ENCODE results near the gene MT1B.
"Not testable (repeated sequence)": the region's sequence is repeated elsewhere in the genome, so short reads cannot be mapped to it uniquely, and the experiment has no call there.

MT1B gene

GRCh38 chr16:56637814-56638750 lies 13.6 kb upstream of the MT1B start, which contains the start of gene MT1A:
TSS of gene MT1A (plus strand) at chr16:56638666. CDS start at chr16:56638739, 73 bp downstream.
- no peak for DNase-seq (ENCODE audit: low read depth in 2 of 2)

DNA sequence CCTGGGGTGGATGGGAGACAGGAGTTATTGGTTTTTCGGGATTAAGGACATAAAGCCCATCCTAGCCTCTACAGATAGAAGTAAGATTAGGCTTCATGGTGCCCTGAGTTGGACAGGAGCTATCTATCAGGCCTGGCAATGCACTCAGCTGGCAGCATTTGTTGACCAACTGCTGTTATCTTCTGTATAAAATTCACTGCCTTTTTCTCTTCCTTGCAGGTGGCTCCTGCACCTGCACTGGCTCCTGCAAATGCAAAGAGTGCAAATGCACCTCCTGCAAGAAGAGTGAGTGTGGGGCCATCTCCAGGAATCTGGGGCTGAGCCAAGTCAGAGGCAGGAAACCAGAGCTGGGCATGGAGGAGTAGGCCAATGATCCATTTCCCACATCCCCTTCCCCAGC lies 12.6 kb upstream of the MT1B start:
- DNase-seq (ENCODE audit: low read depth in 2 of 2): no peak

- DNase-seq (ENCODE audit: low read depth in 2 of 2): no peak
Observed at GRCh38 chr16:56640076-56640475, 11.6 kb upstream of the MT1B start.

DNA sequence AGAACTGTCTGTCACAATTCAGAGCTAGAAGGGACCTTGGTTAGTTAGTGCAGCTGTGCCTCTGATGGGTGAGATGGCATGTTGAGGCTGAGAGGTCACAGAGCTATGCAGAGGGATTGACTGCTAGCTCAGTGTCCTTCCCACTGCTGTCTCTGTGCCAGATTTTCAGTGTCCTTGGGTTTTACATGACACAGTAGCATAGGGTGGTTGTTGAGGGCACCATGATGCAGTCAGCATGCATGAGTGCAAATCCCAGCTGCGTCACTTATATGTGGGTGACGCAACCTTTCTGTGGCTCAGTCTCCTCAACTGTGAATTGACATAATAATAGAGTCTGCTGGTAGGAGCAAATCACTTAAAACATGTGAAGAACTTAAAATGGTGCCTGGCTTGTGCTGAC lies 10.5 kb upstream of the MT1B start:
- DNase-seq (ENCODE audit: low read depth in 2 of 2): no peak

DNA sequence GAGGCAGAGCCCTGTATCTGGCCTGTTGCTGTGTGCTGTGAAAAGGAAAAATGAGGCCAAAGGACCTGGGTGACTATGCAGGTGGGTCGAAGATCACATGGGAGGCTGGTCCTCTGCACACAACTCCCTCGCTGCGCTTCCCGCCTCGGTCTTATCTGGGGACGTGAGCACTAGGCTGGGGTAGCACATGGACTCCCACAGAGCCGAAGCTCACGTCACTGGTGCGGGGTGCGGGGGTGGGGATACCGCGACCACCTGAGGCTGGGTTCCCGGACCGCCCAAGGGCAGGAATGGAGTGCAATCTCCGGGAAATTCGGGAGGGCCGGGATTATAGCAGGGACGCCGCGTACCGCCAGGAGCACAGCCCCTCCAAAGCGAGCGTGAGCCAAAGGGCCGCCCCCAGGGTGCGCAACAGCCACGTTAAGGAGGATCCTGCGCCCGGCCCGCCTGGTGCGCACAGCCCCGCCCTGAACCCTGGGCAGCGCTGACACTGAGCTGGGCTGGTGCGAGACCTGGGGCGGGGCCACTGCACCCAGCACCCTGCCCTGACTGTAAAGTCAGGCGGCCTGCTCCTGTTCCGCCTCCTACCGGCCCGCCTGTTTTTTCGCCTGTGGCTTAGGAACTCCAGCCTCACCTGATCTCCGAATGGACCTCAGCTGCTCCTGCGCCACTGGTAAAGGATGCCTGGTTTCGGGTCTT lies 8.5 kb upstream of the MT1B start:
- peak; percentile 68 to 79 for DNase-seq (ENCODE audit: low read depth in 2 of 2)

- no peak for DNase-seq (ENCODE audit: low read depth in 2 of 2)
Observed at GRCh38 chr16:56643833-56644232, 7.9 kb upstream of the MT1B start.

DNA sequence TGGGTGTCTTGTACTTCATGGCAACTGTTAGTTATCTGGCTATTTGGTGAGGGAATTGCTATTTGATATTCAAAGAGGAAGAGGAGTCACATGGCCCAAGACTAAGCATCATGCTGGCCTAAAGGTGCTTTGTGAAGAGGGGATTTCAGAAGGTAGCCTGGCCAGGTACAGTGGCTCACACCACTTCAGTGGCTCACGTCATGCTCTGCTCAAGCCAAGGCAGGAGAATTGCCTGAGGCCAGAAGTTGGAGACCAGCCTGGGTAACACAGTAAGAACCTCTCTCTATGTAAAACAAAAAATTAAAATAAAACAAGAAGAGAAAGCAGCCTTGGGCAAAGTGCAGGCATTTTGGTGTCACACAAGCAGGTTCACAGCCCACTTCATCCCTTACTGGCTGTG lies 6.4 kb upstream of the MT1B start:
- DNase-seq (ENCODE audit: low read depth in 2 of 2): no peak

DNA sequence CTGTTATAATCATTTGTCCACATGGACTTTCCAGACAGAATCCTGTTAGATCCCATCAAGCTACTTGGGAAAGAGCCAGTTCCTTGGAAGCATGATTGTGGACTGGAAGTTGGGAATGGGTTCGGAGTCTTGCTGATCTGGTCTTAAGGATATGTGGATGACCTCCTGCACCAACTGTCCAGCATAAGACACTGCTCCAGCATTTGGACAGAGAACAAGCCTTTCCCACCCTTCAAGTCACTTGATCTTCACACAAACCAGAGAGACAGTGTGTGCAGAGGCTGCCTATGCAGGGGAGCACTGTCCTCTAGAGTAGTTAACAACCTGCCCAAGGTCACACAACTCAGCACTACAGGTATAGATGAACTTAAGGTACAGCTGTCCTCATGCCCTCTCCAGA lies 5.8 kb upstream of the MT1B start:
- DNase-seq (ENCODE audit: low read depth in 2 of 2): no peak

- no peak for DNase-seq (ENCODE audit: low read depth in 2 of 2)
Observed at GRCh38 chr16:56647641-56648431, 3.9 kb upstream of the MT1B start.

DNA sequence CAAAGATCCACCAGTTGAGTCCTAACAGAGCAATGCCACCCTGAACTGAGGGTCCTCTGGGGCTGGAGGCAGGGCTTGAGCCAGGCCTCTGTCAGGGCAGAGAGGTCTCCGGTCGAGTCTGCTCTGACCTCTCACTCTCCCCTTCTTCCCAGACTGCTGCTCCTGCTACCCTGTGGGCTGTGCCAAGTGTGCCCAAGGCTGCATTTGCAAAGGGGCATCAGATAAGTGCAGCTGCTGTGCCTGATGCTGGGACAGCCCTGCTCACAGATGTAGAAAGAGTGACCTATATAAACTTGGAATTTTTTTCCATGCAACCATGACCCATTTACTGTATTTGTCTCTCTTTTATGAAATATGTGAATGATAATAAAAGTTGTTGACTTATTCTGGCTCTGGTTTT lies 2.4 kb upstream of the MT1B start:
- DNase-seq (ENCODE audit: low read depth in 2 of 2): no peak

DNA sequence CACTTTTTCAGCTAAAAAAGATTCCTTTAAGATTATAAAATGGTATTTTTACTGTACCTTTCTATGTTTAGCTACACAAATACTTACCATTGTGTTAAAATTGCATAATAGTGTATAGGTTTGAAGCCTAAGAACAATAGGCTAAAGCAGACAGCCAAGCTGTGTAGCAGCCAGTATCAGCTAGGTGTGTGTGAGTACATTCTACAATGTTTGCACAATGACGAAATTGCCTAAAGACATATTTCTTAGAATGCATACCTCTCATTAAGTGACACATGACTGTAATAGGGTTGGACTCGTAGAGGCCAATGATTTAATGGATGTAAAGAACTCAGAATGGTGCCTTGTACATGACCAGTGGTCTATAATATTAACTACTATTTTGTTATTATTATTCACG lies 1.9 kb upstream of the MT1B start:
- DNase-seq (ENCODE audit: low read depth in 2 of 2): no peak

DNA sequence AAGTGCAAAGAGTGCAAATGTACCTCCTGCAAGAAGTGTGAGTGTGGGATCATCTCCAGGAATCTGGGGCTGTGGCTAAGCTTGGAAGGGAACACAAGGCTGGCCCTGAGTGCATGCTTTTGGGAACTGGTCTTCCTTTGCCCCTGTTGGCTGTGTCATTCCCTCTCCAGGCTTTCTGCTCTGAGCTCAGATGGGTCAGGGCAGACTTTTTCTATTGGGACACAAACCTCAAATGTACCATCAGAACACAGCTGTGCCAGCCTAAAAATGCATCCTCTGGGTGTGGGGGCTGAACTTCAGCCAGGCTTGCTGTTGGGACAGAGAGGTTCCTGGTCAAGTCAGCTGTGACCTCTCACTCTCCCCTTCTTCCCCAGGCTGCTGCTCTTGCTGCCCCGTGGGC lies 914 bp downstream of the MT1B start:
- no peak for DNase-seq (ENCODE audit: low read depth in 2 of 2)

GRCh38 chr16:56653218-56653617 lies 1.5 kb downstream of the MT1B start:
- DNase-seq (ENCODE audit: low read depth in 2 of 2): no peak

DNA sequence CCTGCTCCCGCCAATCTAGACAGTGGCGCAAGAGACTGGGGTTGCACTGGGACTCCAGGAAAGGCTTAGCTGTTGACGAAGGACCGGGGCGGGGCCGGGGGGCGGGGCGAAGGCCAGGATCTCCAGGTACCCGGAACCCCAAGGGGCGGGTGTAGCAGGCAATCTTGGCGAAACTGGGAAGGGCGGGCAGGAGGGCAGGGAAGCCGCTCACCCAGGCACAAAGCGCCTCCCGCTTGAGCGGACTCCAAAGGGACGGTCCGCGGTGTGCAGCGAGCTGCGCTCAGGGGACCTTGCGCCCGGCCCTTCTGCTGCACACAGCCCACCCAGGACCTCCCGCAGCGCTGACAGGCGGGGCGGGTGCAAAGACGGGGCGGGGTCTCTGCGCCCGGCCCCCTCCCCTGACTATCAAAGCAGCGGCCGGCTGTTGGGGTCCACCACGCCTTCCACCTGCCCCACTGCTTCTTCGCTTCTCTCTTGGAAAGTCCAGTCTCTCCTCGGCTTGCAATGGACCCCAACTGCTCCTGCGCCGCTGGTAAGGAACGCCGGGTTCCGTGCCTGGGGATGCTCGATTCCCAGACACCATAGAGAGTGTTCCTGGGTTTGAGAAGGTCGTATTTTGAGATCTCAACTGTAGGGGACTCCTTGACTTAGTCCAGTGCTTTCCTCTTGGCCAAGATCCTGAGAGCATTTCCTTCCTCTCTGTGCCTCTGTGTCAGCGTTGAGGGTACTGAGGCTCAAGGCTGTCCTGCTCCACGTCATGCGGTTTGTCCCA lies 6.1 kb downstream of the MT1B start, which contains the start of gene MT1F:
Gene MT1F (plus strand): TSS at position 405 of the 772 bp plus-strand sequence. CDS start 100 bp downstream, at position 505.
- peak; percentile 58 to 66 for DNase-seq (ENCODE audit: low read depth in 2 of 2)

- DNase-seq (ENCODE audit: low read depth in 2 of 2): no peak
Observed at GRCh38 chr16:56658327-56658875, 6.7 kb downstream of the MT1B start.

GRCh38 chr16:56662357-56663354 lies 11.0 kb downstream of the MT1B start:
- DNase-seq (ENCODE audit: low read depth in 2 of 2): no peak

DNA sequence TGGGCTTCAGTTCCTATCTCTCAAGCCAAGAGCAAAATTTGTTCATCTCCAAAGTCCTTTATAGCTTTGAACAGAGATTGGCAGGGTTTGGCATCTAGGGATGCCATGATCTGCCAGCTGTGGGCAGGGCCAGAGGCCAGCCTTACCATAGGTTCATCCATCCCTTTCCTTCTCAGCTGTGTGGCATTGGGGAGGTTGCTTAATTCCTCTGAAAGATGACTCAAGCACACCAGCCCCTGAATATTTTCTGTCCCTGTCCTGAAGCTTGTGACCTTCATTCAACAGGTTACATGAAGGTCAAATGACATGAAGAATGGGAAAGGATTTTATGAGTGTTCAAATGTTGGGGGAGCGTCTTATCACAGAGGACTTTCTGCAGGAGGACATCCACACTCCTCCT lies 12.8 kb downstream of the MT1B start:
- no peak for DNase-seq (ENCODE audit: low read depth in 2 of 2)

GRCh38 chr16:56665286-56666261 lies 13.9 kb downstream of the MT1B start:
- DNase-seq (ENCODE audit: low read depth in 2 of 2): not testable (repeated sequence)

All from stimulated activated CD4-positive, alpha-beta T cell treated with anti-CD3 and anti-CD28 coated beads, Interleukin-4, amount 100 ng/mL, for 48 hours (primary cell).